OCI-LY7 (cell line): ENCODE data around the gene MINDY4. TPM values are rescaled to one million over a fixed set of nuclear protein-coding genes. Genes with fewer than 3 reads are reported as not detected.

ENCODE experiments used
- BruUV-seq: library from RNA; stranded (reverse); fragments of 400-500 nt; replicated peaks from 2 replicates; lab custom pipeline; 2021; lab: Mats Ljungman, UMichigan
- CTCF ChIA-PET: fragments of 300-600 bp; sonication (Branson Sonifier 250); formaldehyde crosslinking; loops from one replicate; lab custom pipeline; 2022; ENCODE audit warnings: antibody characterized with exemption; ENCODE audit not compliant: unreplicated experiment; lab: Charles Lee
- POLR2A ChIA-PET: fragments of 300-600 bp; sonication (Branson Sonifier 250); formaldehyde crosslinking; loops from one replicate; lab custom pipeline; 2022; ENCODE audit warnings: antibody characterized with exemption; lab: Charles Lee
- DNase-seq: peaks from one replicate; pipeline ENCODE4 v3.0.0-alpha.2; 2015; ENCODE audit warnings: low spot score
- H2AFZ ChIP-seq: fragments of 200-600 bp; sonication (generic), shearing (Covaris generic); 2 replicates; pipeline ENCODE4 v1.6.1; 2014; ENCODE audit warnings: mild to moderate bottlenecking, antibody characterized with exemption, low read length, moderate library complexity
- H3K27ac ChIP-seq: fragments of 200-600 bp; sonication (generic); 2 replicates; pipeline ENCODE4 v1.5.1; 2014; ENCODE audit warnings: mixed run types, low read depth, mild to moderate bottlenecking, moderate library complexity, low read length, inconsistent platforms; ENCODE audit not compliant: poor library complexity, severe bottlenecking
- H3K36me3 ChIP-seq: fragments of 200-600 bp; sonication (generic); 2 replicates; pipeline ENCODE4 v1.6.1; 2014; ENCODE audit warnings: mild to moderate bottlenecking, antibody characterized with exemption, low read length, moderate library complexity, mixed read lengths; ENCODE audit not compliant: insufficient read depth
- H3K4me1 ChIP-seq: fragments of 200-600 bp; sonication (generic); 2 replicates; pipeline ENCODE4 v1.5.1; 2014; ENCODE audit warnings: mild to moderate bottlenecking, low read length; ENCODE audit not compliant: insufficient read depth, poor library complexity, severe bottlenecking
- H3K4me2 ChIP-seq: fragments of 200-600 bp; sonication (generic); 2 replicates; pipeline ENCODE4 v1.6.1; 2014; ENCODE audit warnings: mild to moderate bottlenecking, low read length
- H3K4me3 ChIP-seq: fragments of 200-600 bp; sonication (generic); 2 replicates; pipeline ENCODE4 v1.5.1; 2014; ENCODE audit warnings: mild to moderate bottlenecking, low read depth, low read length; ENCODE audit not compliant: poor library complexity, severe bottlenecking
- H3K79me2 ChIP-seq: fragments of 200-600 bp; sonication (generic); 2 replicates; pipeline ENCODE4 v1.6.1; 2016; ENCODE audit warnings: low read depth, mild to moderate bottlenecking, low read length, moderate library complexity, mixed read lengths; ENCODE audit not compliant: insufficient read depth
- H3K9me2 ChIP-seq: fragments of 200-600 bp; sonication (generic); 2 replicates; pipeline ENCODE4 v1.6.1; 2016; ENCODE audit warnings: mild to moderate bottlenecking, low read length, mixed read lengths; ENCODE audit not compliant: insufficient read depth
- H3K9me3 ChIP-seq: fragments of 200-600 bp; sonication (generic); 2 replicates; pipeline ENCODE4 v1.6.1; 2014; ENCODE audit warnings: mild to moderate bottlenecking, mixed run types, low read length, mixed read lengths
- H4K20me1 ChIP-seq: fragments of 200-600 bp; sonication (generic); 2 replicates; pipeline ENCODE4 v1.6.1; 2014; ENCODE audit warnings: mild to moderate bottlenecking, antibody characterized with exemption, low read length, moderate library complexity, mixed read lengths; ENCODE audit not compliant: insufficient read depth
- EZH2phosphoT487 ChIP-seq: fragments of 200-600 bp; sonication (generic); IDR thresholded peaks from 2 replicates; pipeline ENCODE4 v1.6.1; 2018; ENCODE audit warnings: low read depth, borderline replicate concordance, mild to moderate bottlenecking, mixed run types, antibody characterized with exemption, low read length, moderate library complexity, mixed read lengths
- intact Hi-C: fragments of 100-400 bp; cut with micrococcal nuclease; formaldehyde crosslinking; loops from one replicate; pipeline ENCODE4 v1.10.0; 2022; ENCODE audit not compliant: unreplicated experiment
- total RNA-seq, 2 experiments: library from RNA; depleted of rRNA in 1 of 2; stranded (reverse); fragments of >200 nt in 1 of 2; shearing (Covaris generic) in 1 of 2; gene quantifications; 2 replicates each; pipeline ENCODE4 v1.2.3, GENCODE V29; 2014 to 2022
- TF ChIP-seq, protein P1 (sequence below): fragments of 200-600 bp; sonication (generic); conservative IDR thresholded peaks from 2 replicates; pipeline ENCODE4 v1.5.1; 2014; ENCODE audit warnings: mild to moderate bottlenecking, antibody characterized with exemption, low read length, moderate library complexity, mixed read lengths

Gene MINDY4
- total RNA-seq, 2 experiments from 2014 or later = 0.86 TPM; not detected in 1

DNA sequence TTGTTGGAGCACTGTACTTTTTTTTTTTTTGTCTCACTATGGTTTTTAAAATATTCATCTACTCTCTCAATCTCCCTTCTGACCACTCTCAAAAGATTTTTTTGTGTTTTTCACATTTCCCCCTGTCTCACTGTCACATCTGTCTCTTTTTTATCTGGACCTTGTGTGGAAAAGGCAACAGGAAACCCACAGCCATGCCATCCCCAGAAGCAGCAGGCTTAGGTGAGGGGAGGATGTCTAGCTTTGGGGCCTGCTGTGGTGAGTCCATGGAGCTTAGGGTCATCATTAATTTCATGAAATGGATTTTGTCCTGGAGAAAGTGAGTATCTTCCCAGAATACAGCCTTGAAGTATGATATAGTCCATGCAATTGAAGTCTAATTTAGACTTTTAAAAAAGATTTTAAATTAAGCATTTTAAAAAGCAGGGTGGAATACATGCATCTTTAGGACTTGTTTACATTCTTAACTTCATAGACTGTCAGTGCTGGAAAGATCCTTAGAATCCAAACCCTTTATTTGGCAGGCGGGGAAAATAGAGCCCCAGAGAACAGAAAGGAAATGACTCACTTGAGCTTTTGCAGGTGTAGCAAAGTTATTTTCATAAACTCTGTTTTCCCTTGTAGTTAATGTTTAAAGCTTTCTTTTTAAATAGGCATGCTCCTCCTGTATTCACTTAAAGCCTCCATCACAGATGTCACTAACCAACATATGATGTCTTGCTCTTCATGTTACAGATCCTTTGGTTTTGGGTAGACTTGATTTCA is 25.1 kb downstream of the MINDY4 start:
- ChIA-PET POLR2A (interaction anchor here (0.9 to 1.3 kb wide), 4 partner anchors 9 to 69 kb away, joined by 3 to 6 read pairs (median 5); no protein-coding TSS in a partner anchor), CTCF (interaction anchor here (0.5 to 1.3 kb wide), 3 partner anchors 16 to 81 kb away, joined by 3 read pairs; no protein-coding TSS in a partner anchor)
- H4K20me1 ChIP-seq = no peaks in the 10 kb centered on the region
- no peaks in the 10 kb centered on the region for H3K36me3 ChIP-seq
- H2AFZ ChIP-seq = peak overlapping the region; percentile 42; the same call in 1 of the 2 replicates
- no peak for DNase-seq
- H3K9me3 ChIP-seq = no peaks in the 10 kb centered on the region
- no TSS peak for BruUV-seq
- no peak overlapping the region for H3K4me3 ChIP-seq
- H3K4me1 ChIP-seq = peaks cover 50% of the 10 kb centered on the region
- no peaks in the 10 kb centered on the region for H3K79me2 ChIP-seq
- peak overlapping the region; percentile 35; the same call in 1 of the 2 replicates for H3K4me2 ChIP-seq
- H3K27ac ChIP-seq = no peak overlapping the region
- no peaks in the 10 kb centered on the region for H3K9me2 ChIP-seq
- intact Hi-C loops = no loop called here
- TF ChIP-seq, protein P1, sequence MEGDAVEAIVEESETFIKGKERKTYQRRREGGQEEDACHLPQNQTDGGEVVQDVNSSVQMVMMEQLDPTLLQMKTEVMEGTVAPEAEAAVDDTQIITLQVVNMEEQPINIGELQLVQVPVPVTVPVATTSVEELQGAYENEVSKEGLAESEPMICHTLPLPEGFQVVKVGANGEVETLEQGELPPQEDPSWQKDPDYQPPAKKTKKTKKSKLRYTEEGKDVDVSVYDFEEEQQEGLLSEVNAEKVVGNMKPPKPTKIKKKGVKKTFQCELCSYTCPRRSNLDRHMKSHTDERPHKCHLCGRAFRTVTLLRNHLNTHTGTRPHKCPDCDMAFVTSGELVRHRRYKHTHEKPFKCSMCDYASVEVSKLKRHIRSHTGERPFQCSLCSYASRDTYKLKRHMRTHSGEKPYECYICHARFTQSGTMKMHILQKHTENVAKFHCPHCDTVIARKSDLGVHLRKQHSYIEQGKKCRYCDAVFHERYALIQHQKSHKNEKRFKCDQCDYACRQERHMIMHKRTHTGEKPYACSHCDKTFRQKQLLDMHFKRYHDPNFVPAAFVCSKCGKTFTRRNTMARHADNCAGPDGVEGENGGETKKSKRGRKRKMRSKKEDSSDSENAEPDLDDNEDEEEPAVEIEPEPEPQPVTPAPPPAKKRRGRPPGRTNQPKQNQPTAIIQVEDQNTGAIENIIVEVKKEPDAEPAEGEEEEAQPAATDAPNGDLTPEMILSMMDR = no peak
- TF ChIP-seq EZH2phosphoT487 = no peak

DNA sequence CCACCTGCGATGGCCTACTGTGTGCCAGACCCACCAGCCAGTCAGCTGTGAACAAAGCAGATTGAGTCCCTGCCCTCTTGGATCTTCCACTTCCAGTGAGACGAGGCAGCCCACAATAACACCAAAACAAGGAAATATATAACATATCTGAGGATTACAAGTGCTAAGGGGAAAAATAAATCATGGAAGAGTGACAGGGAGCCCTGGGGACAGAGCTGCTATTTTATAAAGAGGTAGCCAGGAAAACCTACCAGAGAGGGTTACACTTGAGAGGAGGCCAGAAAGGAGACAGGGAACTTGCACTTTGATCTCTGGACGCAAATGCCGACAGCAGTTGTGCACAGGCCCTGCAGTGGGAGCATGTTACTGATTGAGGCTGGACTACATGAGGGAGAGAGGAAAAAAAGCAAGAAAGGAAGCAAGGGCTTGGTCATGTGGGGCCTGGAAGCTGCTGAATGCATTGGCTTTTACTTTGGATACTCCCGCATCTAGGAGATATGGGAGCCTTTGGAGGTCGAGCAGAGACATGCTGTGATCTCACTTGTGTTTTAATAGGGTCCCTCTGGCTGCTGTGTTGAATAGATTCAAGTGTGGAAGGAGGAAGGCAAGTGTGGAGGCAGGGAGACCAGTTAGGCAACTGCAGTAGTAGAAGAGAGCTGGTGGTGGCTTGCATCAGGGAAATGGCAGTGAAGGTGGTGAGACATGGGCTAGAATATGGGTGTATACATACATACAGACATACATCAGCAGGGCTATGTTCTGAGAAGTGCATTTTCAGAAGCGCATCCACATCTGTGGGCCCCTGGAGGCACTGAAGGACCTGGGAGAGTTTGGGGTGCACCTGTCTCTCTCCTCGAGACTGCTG is 26.2 kb downstream of the MINDY4 start:
- BruUV-seq = no TSS peak
- Histone ChIP-seq H3K4me2 (peak overlapping the region; percentile 35; the same call in 1 of the 2 replicates), H4K20me1 (no peaks in the 10 kb centered on the region), H3K36me3 (no peaks in the 10 kb centered on the region), H3K4me3 (no peak overlapping the region), H3K9me2 (no peaks in the 10 kb centered on the region), H3K9me3 (no peaks in the 10 kb centered on the region), H3K27ac (no peak overlapping the region), H3K4me1 (peaks cover 50% of the 10 kb centered on the region), H2AFZ (peak overlapping the region; percentile 42; the same call in 1 of the 2 replicates), H3K79me2 (no peaks in the 10 kb centered on the region)
- no peak for DNase-seq
- intact Hi-C loops = no loop called here
- TF ChIP-seq, protein P1 = no peak
- TF ChIP-seq EZH2phosphoT487 = no peak
- ChIA-PET POLR2A (interaction anchor here (0.9 to 1.4 kb wide), 5 partner anchors 10 to 70 kb away, joined by 3 to 6 read pairs (median 4); no protein-coding TSS in a partner anchor), CTCF (interaction anchor here (0.5 to 1.3 kb wide), 3 partner anchors 56 to 80 kb away, joined by 3 read pairs; no protein-coding TSS in a partner anchor)
